Suprapubic skin (tissue), 4 donors: ENCODE measurements around the gene ERG. TPM values are rescaled to one million over a fixed set of nuclear protein-coding genes. Genes with fewer than 3 reads are reported as not detected.

Experiments used
- DNase-seq, 2 donors: peaks; one replicate each; pipeline ENCODE4 v3.0.0-alpha.2; 2019; ENCODE audit warnings: low spot score in 2 of 2
- H3K27ac ChIP-seq: fragments of 200-600 bp; sonication (generic); one replicate; pipeline ENCODE4 v1.5.1; 2019
- H3K27me3 ChIP-seq: fragments of 200-600 bp; sonication (generic); one replicate; pipeline ENCODE4 v1.5.1; 2019
- H3K36me3 ChIP-seq: fragments of 200-600 bp; sonication (generic); one replicate; pipeline ENCODE4 v1.5.1; 2019
- H3K4me1 ChIP-seq: fragments of 200-600 bp; sonication (generic); one replicate; pipeline ENCODE4 v1.5.1; 2019
- H3K4me3 ChIP-seq: fragments of 200-600 bp; sonication (generic); one replicate; pipeline ENCODE4 v1.5.1; 2019; ENCODE audit warnings: mild to moderate bottlenecking
- H3K9me3 ChIP-seq: fragments of 200-600 bp; sonication (generic); one replicate; pipeline ENCODE4 v1.5.1; 2019
- CTCF ChIP-seq, 2 donors: fragments of 200-600 bp in 1 of 2; fragments of 450-650 bp in 1 of 2; sonication (generic) in 1 of 2; IDR thresholded peaks; one replicate each; pipeline ENCODE4 v1.5.1; 2016 to 2019; ENCODE audit warnings: antibody characterized with exemption in 2 of 2, mild to moderate bottlenecking in 1 of 2, moderate library complexity in 1 of 2
- EP300 ChIP-seq: sonication (generic); formaldehyde crosslinking; IDR thresholded peaks from one replicate; pipeline ENCODE4 v1.6.1; 2017; ENCODE audit warnings: antibody characterized with exemption
- POLR2A ChIP-seq, 2 donors: fragments of 450-650 bp; IDR thresholded peaks; one replicate each; pipeline ENCODE4 v1.6.1; 2017; ENCODE audit warnings: antibody characterized with exemption in 2 of 2, mild to moderate bottlenecking in 2 of 2, moderate library complexity in 2 of 2
- POLR2AphosphoS5 ChIP-seq, 3 donors: sonication (generic); formaldehyde crosslinking; IDR thresholded peaks; one replicate each; pipeline ENCODE4 v1.6.1; 2017; ENCODE audit warnings: antibody characterized with exemption in 3 of 3
- WGBS: methylation state at CpG from one replicate; pipeline ENCODE4 v1.1.5; 2018; 5-methylcytosine and 5-hydroxymethylcytosine counted together
- total RNA-seq, 4 donors: library from RNA; depleted of rRNA; stranded (reverse); fragments of >200 nt; gene quantifications; one replicate each; pipeline ENCODE4 v1.1.0, GENCODE V29; 2016

The ERG gene
- total RNA-seq, 4 donors from 2014 or later: 3.3 to 10.1 (median 6.3) TPM

- no peak overlapping the region for H3K27ac ChIP-seq
- no peaks in the 10 kb centered on the region for H3K36me3 ChIP-seq
- peaks cover 8% of the 10 kb centered on the region for H3K4me1 ChIP-seq
- TF ChIP-seq POLR2AphosphoS5 (IDR thresholded peaks at IDR 0.05) (no peak), EP300 (no peak), POLR2A (IDR thresholded peaks at IDR 0.05) (no peak), CTCF (IDR thresholded peaks at IDR 0.05) (no peak)
- H3K9me3 ChIP-seq: no peaks in the 10 kb centered on the region
- no peak overlapping the region for H3K4me3 ChIP-seq
- peaks cover 2% of the 10 kb centered on the region for H3K27me3 ChIP-seq
- WGBS: 73% methylated on average over 24 of the region's 24 CpGs
- DNase-seq: no peak
These were observed 8.5 kb upstream of the ERG start for GRCh38 chr21:38506661-38507281.

- peak overlapping the region; percentile 6 for H3K4me3 ChIP-seq
- peaks cover 8% of the 10 kb centered on the region for H3K4me1 ChIP-seq
- H3K27ac ChIP-seq: no peak overlapping the region
- H3K9me3 ChIP-seq: no peaks in the 10 kb centered on the region
- 42% methylated on average over 9 of the region's 9 CpGs for WGBS
- DNase-seq: no peak
- TF ChIP-seq CTCF (IDR thresholded peaks at IDR 0.05) (peak in 1 of 2 donors; percentile 63), EP300 (no peak)
- H3K27me3 ChIP-seq: peaks cover 2% of the 10 kb centered on the region
- no peaks in the 10 kb centered on the region for H3K36me3 ChIP-seq
These were observed 7.6 kb upstream of the ERG start for GRCh38 chr21:38505654-38506523.

GRCh38 chr21:38504066-38504465 lies 5.8 kb upstream of the ERG start:
- WGBS: 56% methylated on average over 2 of the region's 2 CpGs
- Histone ChIP-seq H3K27me3 (peaks cover 2% of the 10 kb centered on the region), H3K9me3 (no peaks in the 10 kb centered on the region), H3K4me1 (peaks cover 8% of the 10 kb centered on the region), H3K27ac (peak overlapping the region; percentile 16), H3K36me3 (no peaks in the 10 kb centered on the region), H3K4me3 (no peak overlapping the region)
- no peak for DNase-seq
- TF ChIP-seq POLR2AphosphoS5 (IDR thresholded peaks at IDR 0.05) (no peak), POLR2A (IDR thresholded peaks at IDR 0.05) (no peak), CTCF (IDR thresholded peaks at IDR 0.05) (no peak), EP300 (no peak)

GRCh38 chr21:38503583-38503982 lies 5.3 kb upstream of the ERG start:
- TF ChIP-seq CTCF (IDR thresholded peaks at IDR 0.05) (no peak), POLR2A (IDR thresholded peaks at IDR 0.05) (no peak), POLR2AphosphoS5 (IDR thresholded peaks at IDR 0.05) (peak in 1 of 3 donors; percentile 47), EP300 (no peak)
- H3K4me3 ChIP-seq: no peak overlapping the region
- peak overlapping the region; percentile 16 for H3K27ac ChIP-seq
- no peaks in the 10 kb centered on the region for H3K9me3 ChIP-seq
- peaks cover 2% of the 10 kb centered on the region for H3K27me3 ChIP-seq
- peaks cover 8% of the 10 kb centered on the region for H3K4me1 ChIP-seq
- DNase-seq: no peak
- H3K36me3 ChIP-seq: no peaks in the 10 kb centered on the region
- WGBS: 42% methylated on average over 10 of the region's 10 CpGs

GRCh38 chr21:38500073-38500472 lies 1.8 kb upstream of the ERG start:
- TF ChIP-seq POLR2A (IDR thresholded peaks at IDR 0.05) (no peak), CTCF (IDR thresholded peaks at IDR 0.05) (no peak), EP300 (no peak)
- H3K27ac ChIP-seq: peak overlapping the region; percentile 30

More at GRCh38 chr21:38500073-38500472, 1.8 kb upstream of the ERG start:
- Histone ChIP-seq H3K4me1 (peaks cover 5% of the 10 kb centered on the region), H3K9me3 (no peaks in the 10 kb centered on the region), H3K4me3 (no peak overlapping the region), H3K27me3 (peaks cover 2% of the 10 kb centered on the region), H3K36me3 (no peaks in the 10 kb centered on the region)
- WGBS: 72% methylated on average over 6 of the region's 6 CpGs
- DNase-seq: no peak
